SHP77 treated with DMSO at 0.1 percent for 48 hours (cell line): ENCODE results near the gene KRTAP4-11.
"Not testable (repeated sequence)": the region's sequence is repeated elsewhere in the genome, so short reads cannot be mapped to it uniquely, and the experiment has no call there.

Experiments
- DNase-seq: peaks from one replicate; lab custom pipeline; 2025; lab: John Stamatoyannopoulos, UW

Gene KRTAP4-11

DNA sequence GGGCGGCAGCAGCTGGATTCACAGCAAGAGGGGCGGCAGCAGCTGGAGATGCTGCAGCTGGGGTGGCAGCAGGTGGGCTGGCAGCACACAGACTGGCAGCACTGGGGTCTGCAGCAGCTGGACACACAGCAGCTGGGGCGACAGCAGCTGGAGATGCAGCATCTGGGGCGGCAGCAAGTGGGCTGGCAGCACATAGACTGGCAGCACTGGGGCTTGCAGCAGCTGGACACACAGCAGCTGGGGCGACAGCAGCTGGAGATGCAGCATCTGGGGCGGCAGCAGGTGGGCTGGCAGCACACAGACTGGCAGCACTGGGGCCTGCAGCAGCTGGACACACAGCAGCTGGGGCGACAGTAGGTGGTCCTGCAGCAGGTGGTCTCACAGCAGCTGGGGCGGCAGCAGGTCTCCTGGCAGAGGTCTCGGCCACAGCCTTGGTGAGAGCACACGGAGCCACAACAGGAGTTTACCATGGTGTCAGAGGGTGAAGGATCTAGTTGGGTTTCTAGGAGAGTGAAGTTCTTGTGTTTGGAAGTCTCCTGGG, at the start of gene KRTAP4-11:
KRTAP4-11 (minus strand) TSS at position 528 of the 541 bp plus-strand sequence; CDS start at position 470, 58 bp downstream.
- DNase-seq, result not testable (repeated sequence)

DNA sequence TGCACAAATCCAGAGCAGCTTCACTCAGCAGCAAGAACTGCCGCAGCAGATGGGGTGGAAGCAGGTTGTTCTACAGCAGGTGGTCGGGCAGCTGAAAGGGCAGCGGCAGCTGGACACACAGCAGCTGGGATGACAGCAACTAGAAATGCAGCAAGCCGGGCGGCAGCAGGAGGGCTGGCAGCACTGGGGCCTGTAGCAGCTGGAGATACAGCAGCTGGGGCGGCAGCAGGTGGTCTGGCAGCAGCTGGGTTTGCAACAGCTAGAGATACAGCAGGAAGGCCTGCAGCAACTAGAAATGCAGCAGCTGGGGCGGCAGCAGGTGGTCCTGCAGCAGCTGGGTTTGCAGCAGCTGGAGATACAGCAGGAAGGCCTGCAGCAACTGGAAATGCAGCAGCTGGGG, 49.4 kb upstream of the KRTAP4-11 start:
- DNase-seq, result no peak

DNA sequence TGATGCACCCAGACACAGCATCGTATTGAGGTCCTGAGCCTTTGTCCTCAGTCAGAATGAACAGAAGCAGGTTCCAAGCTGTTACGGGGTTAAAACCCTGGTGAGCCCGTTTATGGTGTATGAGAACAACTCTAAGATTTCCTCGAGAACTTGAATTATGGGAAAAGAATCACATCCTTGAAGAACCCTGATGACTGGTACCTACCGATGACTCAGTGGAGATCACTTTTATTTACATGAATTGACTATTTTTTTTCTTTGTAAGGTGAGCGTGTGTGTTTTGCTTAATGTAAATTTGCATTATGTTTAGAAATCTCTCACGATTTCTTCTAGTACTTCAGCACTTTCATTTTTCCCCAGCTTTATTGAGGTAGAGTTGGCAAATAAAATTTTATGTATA, 45.7 kb upstream of the KRTAP4-11 start:
- no peak for DNase-seq

DNA sequence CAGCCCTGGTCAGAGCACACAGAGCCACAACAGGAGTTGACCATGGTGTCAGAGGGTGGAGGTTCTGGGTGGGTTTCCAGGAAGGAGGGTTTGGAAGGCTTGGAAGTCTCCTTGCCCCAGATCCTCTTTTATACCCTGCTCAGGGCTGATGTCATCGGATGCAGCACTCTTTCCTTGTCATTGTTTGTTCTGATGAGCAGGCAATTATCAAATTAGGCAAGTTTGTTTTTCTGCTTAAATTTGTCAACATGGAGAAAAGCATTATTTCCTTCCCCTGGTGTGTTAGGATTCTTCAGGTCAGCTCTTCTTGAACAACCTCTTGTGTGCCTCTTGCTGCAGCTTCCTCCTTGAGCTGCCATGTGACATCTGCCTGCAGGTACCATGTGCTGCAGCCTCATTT, 42.5 kb upstream of the KRTAP4-11 start, which contains the start of gene KRTAP4-4:
KRTAP4-4 (minus strand) TSS at position 101 of the 400 bp plus-strand sequence; CDS start at position 44, 57 bp downstream.
- no peak for DNase-seq

DNA sequence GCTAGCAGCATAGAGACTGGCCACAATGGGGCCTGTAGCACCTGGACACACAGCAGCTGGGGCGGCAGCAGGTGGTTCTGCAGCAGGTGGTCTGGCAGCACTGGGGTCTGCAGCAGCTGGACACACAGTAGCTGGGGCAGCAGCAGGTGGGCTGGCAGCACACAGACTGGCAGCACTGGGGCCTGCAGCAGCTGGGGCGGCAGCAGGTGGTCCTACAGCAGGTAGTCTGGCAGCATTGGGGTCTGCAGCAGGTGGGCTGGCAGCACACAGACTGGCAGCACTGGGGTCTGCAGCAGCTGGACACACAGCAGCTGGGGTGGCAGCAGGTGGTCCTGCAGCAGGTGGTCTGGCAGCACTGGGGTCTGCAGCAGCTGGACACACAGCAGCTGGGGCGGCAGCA, 42.0 kb upstream of the KRTAP4-11 start:
- DNase-seq, result not testable (repeated sequence)

DNA sequence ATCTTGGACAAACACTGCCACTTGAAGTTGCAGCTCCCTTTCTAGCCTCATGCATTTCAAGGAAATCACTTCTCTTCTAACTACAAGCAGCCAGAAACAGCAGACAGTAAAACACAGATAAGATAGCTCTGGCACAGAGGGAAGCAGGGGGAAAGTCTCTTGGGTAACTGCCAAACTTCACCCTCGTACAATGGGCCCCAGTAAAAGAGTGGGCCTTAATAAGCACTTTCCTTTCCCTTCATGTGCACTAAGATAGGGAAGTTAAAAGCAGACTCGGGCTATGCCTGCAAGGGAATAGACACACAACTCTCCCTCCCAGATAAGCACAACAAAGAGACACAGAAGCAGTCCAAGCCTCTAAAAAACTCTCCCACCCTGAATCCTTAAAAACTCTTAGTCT, 35.7 kb upstream of the KRTAP4-11 start:
- no peak for DNase-seq

DNA sequence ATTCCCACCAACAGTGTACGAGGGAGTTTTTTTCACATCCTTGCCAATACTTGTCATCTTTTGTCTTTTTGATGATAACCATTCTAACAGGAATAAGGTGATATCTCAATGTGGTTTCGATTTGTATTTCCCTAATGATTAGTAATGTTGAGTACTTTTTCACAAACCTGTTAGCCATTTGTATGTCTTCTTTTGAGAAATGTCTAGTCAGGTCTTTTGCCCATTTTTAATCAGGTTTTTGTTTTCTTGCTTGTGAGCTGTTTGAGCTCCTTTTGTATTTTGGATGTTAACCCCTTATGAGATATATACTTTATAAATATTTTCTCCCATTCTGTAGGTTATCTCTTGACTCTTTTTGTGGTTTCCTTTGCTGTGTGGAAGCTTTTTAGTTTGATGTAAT, 33.4 kb upstream of the KRTAP4-11 start:
- DNase-seq, result no peak

DNA sequence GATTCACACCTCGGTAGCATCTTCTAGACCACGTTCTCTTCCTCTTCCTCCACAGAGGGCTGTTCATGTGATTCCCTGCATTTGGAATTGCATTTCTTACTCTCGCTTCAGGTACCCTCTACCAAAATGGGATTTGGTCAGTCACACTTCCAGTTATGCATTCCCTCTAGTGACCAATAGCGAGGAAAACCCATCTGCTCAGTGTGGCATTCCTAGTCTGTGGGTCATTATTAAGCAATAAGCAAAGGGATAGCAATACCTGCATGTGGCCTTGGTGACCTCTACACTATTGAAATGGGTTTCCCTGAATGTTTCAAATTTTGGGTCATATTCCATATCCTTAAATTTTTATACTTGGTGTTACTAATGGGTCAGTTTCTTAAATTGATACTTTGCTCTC, 31.9 kb upstream of the KRTAP4-11 start:
- no peak for DNase-seq

DNA sequence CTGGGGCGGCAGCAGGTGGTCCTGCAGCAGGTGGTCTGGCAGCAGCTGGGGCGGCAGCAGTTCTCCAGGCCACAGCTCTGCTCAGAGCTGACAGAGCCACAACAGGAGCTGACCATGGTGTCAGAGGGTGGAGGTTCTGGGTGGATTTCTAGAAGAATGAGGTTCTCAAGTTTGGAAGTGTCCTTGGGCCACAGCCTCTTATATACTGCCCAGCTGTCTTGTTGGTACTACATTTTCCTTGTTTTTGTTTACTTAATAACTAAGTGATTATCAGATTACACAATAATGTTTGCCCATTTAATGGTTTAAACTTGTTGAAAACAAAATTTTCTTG, 31.4 kb upstream of the KRTAP4-11 start, which contains the start of gene KRTAP4-5:
KRTAP4-5 (minus strand) TSS at position 174 of the 334 bp plus-strand sequence; CDS start at position 116, 58 bp downstream.
- DNase-seq, result no peak

DNA sequence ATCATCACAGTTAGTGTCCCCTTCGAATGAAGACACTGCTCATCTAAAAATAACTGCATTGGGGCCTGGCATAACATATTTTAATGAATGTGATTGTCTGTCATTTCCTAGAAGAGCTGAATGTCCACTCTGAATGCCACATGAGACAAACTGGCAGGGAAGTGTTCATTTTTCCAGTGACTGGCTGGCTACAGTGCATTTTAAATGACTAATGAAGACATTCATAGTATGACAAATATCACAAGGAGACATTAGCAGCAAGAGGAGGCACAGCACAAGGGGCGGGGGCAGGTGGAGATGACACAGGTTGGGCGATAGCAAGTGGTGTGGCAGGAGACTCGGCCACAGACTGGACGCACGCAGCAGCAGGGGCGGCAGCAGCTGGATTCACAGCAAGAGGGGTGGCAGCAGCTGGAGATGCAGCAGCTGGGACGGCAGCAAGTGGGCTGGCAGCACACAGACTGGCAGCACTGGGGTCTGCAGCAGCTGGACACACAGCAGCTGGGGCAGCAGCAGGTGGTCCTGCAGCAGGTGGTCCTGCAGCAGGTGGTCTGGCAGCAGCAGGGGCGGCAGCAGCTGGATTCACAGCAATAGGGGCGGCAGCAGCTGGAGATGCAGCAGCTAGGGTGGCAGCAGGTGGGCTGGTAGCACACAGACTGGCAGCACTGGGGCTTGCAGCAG, 30.9 kb upstream of the KRTAP4-11 start:
- DNase-seq, result not testable (repeated sequence)

DNA sequence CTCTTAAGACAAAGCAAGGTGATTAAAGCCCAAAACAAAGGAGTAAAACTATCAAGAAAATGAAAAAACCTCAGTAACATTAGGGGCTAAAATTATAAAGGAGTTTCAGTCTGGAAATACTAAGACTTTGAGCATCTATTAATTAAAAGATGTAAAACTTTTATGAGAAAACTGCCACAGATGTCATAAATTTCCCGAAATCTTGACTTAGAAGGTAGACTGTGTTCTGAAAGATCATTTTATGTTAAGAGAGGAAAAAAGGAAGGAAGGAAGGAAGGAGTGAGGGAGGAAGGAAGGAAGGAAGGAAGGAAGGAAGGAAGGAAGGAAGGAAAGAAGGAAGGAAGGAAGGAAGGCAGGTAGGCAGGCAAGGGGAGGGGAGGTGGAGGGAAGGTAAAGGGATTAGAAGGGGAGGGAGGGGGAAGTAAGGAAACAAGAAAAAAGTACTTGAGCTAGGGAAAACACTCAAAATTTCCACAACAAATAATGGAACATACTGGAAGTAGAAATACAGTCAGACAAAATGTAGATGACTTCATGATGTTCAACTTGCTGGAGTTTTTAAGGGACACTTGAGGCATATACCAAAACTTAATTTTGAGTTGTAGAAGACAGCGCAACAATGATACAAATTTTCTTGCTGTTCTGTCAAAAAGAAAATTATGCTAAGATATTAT, 29.5 kb upstream of the KRTAP4-11 start:
- DNase-seq, result no peak

DNA sequence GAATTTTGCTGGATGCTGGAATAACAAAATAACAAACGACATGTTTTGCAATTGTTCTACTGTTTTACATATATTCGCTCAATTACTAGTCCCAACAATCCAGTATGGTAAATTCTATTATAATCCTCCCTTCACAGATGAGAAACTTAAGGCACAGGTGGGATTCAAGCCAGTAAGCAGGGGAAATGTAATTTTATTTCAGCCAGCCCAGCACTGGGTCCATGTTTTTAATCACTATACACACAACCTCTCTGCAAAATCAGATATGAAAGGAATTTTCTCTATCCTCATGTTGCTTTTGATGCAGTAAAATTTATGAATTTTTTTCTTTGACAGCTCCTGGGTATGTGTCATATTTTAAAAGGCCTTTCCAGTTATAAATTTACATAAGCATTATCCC, 27.1 kb upstream of the KRTAP4-11 start:
- no peak for DNase-seq

DNA sequence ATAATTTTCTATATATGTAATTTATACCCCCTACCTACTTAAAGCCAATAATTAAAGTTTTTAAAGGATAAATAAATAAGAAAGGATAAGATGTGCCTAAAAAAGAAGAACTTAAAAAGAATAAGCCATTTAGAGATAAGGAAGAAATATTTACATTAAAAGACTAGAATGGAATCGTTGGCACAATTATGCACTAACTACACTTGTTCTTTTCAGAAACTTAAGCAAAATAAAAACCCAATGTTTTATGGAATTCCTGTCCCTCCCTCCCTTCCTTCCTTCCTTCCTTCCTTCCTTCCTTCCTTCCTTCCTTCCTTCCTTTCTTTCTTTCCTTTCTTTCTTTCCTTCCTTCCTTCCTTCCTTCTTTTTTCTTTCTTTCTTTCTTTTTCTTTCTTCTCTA, 26.7 kb upstream of the KRTAP4-11 start:
- no peak for DNase-seq

DNA sequence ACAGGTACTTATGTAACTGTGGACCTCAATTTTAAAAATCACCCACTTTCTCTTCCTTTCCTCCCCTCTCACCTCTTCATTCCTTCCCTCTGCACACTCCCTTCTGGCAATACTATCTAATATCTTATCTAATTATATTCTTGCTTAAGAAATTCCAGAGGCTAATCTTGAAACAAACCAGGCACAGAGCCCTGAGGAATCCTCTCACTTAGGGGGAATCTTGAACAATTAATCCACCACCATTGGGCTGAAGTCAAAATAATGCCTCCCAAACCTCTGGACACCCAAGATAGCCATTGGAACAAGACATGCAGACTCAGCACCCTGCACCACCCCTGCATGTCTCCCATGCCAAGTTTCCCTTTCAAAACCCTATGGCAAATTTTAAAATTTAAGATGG, 23.2 kb upstream of the KRTAP4-11 start:
- no peak for DNase-seq

DNA sequence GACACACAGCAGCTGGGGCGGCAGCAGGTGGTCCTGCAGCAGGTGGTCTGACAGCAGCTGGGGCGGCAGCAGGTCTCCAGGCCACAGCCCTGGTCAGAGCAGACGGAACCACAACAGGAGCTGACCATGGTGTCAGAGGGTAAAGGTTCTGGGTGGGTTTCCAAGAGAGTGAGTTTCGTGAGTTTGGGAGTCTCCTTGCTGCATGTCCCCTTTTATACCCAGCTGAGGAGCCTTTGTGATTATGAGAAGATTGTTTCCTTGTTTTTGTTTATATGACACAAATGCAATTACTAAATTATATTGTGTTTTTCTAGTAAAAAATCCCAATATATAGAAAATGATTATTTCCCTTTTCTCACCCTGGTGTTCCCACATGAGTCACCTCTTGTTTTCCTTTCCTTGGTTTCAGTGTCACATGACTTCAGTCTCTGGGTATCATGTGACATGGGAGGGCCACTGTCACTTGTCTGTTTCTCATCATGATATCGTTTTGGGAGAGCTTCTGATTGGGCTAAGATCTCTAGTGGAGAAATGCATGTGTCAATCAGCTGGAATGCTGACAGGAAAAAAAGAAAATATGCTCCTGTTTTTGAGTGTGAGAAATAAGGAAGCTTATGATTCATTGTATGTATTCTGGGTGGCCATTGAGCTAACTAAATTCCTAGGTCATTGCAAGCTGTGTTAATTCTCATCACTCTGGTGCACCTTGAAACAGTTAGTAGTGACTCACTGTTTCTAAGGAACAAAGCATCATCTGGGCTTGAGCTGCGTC, 22.4 kb upstream of the KRTAP4-11 start, which contains the start of gene KRTAP4-6:
KRTAP4-6 (minus strand) TSS at position 185 of the 772 bp plus-strand sequence; CDS start at position 128, 57 bp downstream.
- DNase-seq, result no peak

DNA sequence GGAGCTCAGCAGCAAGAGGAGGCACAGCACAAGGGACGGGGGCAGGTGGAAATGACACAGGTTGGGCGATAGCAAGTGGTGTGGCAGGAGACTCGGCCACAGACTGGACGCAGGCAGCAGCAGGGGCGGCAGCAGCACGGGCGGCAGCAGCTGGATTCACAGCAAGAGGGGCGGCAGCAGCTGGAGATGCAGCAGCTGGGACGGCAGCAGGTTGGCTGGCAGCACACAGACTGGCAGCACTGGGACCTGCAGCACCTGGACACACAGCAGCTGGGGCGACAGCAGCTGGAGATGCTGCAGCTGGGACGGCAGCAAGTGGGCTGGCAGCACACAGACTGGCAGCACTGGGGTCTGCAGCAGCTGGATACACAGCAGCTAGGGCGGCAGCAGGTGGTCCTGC, 21.7 kb upstream of the KRTAP4-11 start:
- not testable (repeated sequence) for DNase-seq

DNA sequence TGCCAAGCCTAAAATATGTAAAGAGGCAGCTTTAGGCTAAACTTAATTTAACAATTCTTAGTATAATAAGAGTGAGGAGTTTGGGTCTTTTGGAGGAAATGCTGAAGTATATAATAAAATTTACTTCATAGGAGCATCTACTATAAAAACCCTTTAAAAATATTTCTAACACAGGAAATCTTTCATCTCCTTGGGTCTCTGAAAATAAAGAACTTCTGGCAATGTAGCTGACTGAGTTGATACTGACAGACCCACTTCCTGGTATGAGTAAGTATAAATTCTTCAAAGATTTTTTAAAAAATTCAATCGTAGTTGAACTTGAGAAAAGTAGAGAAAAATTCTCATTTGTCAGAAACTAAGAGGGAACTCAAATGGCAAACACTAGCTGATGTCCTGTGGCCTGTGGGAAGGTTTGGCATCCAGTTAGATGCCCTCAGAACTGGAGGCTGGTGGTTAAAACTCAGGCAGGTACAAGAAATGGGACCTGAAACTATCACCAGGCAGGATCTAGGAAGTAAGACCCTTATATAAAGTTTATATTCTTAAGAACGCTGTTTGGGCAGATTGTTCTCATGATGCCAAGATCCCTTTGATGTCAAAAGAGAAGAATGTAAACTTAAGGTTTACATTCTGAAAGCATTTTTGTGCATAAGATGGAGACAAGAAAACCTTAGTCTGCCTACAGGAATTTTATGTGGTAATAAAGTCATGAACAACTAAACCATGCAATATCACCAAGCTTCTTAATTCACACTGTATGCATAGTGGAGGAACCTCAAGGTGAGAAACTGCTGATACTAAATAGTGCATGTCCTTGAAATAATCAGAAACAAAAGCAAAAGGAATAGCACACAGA, 15.9 kb upstream of the KRTAP4-11 start:
- DNase-seq, result no peak

DNA sequence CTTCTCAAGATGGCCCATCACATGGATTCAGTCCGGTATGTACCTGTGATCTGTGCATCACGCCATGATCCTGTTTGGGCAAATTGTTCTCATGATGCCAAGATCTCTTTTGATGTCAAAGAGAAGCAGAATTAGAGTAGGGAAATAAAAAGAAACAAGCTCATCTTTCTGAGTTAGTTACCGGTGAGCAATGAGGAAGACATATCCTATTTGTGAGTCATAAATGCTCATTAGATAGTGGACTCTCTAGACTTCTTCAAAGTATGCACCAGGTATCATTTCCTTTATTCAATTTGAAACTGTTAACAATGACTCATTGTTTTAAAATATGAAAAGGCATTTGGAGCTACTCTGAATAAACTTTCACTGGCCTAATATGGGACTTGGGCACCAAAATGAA, 13.8 kb upstream of the KRTAP4-11 start:
- no peak for DNase-seq

DNA sequence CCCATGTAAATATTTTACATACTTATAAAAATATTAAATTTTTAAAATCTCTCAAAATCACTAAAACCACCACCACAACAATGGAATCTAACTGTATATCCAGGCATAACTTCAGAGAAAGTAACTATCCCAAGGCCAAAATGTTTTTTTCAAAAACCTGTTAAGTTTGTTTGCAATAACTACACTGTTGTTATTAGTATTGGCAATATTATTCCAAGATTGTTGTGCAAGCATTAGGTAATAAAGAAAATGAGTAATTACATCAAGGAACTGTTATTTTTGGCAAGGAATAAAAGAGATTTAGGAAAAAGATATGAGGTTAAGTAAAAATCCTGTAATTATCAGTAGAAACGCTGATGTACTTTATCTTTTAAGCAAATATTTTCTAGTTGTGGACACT, 9.2 kb upstream of the KRTAP4-11 start:
- no peak for DNase-seq

DNA sequence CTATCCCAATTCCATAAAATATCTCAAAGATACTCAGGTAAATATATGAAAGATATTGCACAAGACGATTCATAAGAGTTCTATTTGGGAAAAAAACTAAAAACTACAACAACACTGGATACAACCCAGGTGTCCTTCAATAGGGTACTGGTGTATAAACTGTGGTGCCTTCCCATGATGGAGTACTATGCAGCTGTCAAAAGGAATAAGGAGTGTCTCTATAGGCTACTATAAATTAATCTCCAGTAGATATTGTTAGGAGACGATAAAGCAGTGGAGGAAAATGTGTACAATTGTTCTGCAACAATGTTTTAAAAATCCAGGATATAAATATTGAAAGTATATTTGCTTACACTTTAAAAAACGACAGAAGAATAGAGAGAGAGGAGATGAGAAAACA, 8.2 kb upstream of the KRTAP4-11 start:
- DNase-seq, result no peak

DNA sequence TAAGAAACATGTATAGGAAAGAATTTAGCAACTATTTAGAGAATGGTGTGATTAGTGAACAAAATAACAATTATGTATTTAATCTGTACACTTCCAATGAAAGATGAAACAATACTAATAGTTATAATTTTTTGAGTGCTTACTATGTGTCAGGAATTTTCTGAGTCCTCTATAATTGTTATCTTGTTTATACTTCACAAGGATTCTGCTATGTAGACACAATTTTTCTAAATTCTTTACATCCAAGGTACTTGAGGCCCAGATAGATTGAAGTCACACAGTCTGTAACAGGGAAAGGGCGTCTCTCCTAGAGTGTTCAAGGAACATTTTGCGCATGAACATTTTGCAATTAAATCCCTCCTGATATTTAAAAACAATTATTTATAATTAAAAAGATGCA, 6.9 kb upstream of the KRTAP4-11 start:
- DNase-seq, result no peak
